Tongue (tissue), 2 donors: ENCODE data around the gene SYK. TPM values are rescaled to one million over a fixed set of nuclear protein-coding genes. Genes with fewer than 3 reads are reported as not detected.
"Not testable (repeated sequence)": the region's sequence is repeated elsewhere in the genome, so short reads cannot be mapped to it uniquely, and the experiment has no call there.

Experiments used
- DNase-seq: peaks from one replicate; pipeline ENCODE4 v3.0.0-alpha.2; 2015
- total RNA-seq: library from RNA; depleted of rRNA; stranded (reverse); fragments of >200 nt; gene quantifications from one replicate; pipeline ENCODE4 v1.2.3, GENCODE V29; 2014

SYK gene
- total RNA-seq, 1 donor from 2014 or later: 7.1 TPM

- no peak for DNase-seq
These were observed 79.0 kb downstream of the SYK start for GRCh38 chr9:90880669-90881068.

DNA sequence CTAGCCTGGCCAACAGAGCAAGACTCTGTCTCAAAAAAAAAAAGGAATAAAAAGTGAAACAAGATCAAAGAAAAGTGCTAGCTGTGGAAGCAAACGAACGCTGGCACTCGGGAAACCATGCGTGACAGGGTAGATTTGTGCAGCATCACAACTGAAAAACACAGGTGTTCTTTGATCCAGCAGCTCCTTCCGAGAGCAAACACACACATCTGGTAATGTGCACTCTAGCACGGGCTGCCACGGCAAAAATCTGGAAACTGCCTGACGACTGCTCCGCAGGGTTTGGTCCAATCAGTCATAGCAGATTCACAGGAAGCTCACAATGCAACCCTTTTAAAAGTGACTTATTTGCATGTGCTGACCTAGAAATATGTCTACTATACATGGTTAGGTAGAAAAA, 80.0 kb downstream of the SYK start:
- peak; percentile 13 for DNase-seq

- no peak for DNase-seq
These were observed 81.5 kb downstream of the SYK start for GRCh38 chr9:90882991-90883600.

GRCh38 chr9:90883661-90884060, 82.0 kb downstream of the SYK start:
- DNase-seq: no peak

GRCh38 chr9:90884178-90884577, 82.6 kb downstream of the SYK start:
- no peak for DNase-seq

GRCh38 chr9:90886868-90887267, 85.2 kb downstream of the SYK start:
- DNase-seq: not testable (repeated sequence)

- no peak for DNase-seq
These were observed 87.3 kb downstream of the SYK start for GRCh38 chr9:90888941-90889340.

GRCh38 chr9:90890146-90890810, 88.7 kb downstream of the SYK start:
- DNase-seq: no peak

DNA sequence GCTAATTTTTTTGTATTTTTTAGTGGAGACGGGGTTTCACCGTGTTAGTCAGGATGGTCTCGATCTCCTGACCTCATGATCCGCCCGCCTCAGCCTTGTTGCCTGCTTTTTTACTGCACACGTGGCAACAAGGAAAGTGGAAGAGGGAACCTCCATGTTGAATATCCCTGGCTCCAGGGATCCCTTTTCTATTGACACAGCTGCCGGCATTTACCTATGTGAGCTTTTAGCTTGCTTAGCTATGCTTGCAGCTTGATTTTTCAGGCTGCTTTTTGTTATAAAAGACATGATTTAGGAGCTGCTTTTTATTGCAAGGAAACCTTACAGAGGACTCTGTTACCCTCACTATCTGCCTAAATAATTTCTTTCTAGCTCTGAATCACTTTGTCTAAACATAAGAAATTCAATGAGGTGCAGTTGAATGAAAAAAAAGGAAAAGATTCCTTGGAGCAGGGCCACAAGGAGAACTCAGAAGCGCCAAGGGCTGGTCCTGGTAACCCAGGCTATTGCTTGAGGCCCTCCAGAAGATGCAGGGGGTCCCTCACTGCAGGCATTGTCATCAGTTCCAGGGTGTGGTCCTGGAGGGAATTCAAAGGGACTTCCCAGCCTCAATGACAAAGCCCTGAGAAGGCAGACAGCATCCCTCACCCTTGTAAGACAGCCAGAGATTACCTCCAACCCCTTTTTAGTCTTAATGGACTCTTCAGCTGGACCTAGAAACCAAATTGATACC, 89.9 kb downstream of the SYK start:
- DNase-seq: no peak

- no peak for DNase-seq
These were observed 91.3 kb downstream of the SYK start for GRCh38 chr9:90892918-90893317.

DNA sequence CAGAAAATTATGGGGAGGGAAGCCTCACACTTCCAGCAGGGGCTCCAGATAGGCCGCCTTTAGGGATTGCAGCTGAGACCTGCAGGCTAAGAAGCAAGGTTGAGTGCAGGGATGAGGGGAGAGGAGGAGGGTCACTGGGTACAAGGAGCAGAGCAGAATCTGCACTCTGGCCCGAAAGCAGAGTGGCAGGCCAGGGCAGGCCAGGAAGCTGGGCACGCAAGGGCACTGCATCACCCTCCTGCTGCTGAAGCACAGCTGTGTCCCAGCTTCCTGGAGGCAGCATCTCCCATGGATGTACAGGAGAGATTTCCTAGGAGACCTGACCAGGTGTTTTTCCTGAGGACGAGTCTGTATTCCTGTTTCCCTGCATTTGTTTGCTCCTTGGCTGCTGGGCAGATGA, 92.1 kb downstream of the SYK start:
- DNase-seq: no peak

GRCh38 chr9:90894986-90895687, 93.5 kb downstream of the SYK start:
- peak; percentile 35 for DNase-seq

GRCh38 chr9:90895786-90896185, 94.2 kb downstream of the SYK start:
- DNase-seq: no peak

GRCh38 chr9:90896231-90896630, 94.6 kb downstream of the SYK start:
- no peak for DNase-seq

DNA sequence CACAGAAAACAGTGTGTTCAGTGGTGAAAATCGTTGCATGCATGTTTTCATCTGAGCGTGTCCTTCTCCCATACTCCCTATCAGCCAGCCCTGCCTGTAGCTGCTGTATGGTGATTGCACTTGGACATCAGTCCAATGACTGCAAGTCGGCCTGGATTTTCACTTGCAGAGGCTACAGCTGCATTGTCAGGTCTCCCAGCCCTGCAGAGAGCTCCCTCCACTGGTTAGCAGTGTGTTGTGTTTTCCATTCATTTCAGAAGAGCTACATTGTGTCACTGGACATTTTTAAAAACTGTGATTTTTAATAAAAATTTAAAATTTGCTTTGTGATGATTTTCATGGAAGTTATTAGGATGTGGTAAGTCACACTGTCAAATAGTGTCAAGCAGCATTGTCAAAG, 96.6 kb downstream of the SYK start:
- DNase-seq: no peak

GRCh38 chr9:90899287-90899686, 97.7 kb downstream of the SYK start:
- DNase-seq: no peak

- DNase-seq: peak; percentile 55
These were observed 98.5 kb downstream of the SYK start for GRCh38 chr9:90900130-90900529.

DNA sequence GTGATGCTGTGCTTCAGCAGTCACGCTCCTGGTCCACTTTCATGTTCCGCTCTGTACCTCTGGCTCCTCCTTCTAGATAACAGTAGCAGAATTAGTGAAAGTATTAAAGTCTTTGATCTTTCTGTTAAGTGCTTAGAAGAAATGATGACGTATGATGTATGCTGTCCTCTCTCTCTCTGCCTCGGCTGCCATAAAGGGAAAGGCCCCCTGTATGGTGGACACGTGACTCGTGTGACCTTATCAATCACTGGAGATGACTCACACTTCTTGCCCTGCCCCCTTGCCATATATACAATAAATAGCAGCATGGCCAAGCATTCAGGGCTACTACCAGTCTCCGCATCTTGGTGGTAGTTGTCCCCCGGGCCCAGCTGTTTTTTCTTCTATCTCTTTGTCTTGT, 100.3 kb downstream of the SYK start:
- DNase-seq: no peak

- DNase-seq: no peak
These were observed 102.3 kb downstream of the SYK start for GRCh38 chr9:90903766-90904424.

GRCh38 chr9:90904706-90905478, 103.3 kb downstream of the SYK start:
- no peak for DNase-seq

DNA sequence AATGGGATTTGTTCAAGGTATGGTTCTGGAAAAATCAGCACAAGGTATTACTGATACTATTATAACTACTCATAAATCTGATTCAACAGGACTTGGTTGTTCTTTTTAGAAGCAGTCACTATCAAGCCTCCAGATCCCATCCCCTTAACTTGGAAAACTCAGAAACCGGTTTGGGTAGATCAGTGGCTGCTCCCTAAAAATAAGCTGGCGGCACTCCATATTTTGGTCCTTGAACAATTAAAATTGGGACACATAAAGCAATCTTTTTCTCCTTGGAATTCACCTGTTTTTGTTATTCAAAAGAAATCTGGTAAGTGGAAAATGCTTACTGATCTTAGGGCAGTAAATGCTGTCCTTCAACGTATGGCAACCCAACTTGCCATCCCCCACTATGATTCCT, 104.2 kb downstream of the SYK start:
- DNase-seq: no peak
